ENCODE results near the gene P2RX4.

DNA sequence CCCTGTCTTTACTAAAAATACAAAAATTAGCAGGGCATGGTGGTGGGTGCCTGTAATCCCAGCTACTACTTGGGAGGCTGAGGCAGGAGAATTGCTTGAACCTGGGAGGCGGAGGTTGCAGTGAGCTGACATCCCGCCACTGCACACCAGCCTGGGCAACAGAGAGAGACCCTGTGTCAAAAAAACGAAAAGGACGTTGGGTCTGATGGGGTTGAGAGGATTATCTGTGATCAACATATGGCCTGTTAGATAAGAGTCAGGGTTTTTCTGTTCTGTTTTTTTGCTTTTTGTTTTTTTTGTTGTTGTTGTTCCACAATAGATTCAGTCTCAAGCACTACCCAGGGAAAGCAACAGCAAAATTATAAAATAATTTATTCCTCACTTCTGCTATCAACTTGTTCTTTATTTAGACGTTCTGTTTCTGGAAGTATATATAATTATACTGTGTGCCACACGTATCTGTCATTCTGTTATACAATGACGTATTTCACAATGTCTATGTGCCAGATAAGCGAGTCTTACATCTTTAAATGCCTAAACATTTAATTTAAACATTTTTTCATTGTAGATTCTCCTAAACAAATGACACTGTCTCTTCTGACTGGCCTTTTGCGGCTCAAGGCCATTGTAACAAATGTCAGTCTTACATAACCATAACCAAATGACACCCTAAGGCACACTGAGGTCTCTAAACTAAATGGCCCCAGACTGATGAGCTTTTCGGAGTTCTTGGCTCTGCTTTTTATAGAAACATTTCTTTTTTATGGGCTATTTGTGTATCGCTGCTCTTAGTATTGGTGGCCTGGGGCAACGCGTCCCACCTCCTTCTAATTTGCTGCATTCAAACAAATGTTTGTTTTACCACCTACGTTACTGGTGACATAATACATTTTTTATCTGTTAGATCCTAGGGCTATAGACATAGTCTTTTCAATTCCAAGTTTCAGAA lies 7.2 kb upstream of the P2RX4 start:
- TF ChIP-seq, protein P1, sequence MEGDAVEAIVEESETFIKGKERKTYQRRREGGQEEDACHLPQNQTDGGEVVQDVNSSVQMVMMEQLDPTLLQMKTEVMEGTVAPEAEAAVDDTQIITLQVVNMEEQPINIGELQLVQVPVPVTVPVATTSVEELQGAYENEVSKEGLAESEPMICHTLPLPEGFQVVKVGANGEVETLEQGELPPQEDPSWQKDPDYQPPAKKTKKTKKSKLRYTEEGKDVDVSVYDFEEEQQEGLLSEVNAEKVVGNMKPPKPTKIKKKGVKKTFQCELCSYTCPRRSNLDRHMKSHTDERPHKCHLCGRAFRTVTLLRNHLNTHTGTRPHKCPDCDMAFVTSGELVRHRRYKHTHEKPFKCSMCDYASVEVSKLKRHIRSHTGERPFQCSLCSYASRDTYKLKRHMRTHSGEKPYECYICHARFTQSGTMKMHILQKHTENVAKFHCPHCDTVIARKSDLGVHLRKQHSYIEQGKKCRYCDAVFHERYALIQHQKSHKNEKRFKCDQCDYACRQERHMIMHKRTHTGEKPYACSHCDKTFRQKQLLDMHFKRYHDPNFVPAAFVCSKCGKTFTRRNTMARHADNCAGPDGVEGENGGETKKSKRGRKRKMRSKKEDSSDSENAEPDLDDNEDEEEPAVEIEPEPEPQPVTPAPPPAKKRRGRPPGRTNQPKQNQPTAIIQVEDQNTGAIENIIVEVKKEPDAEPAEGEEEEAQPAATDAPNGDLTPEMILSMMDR (IDR thresholded peaks at IDR 0.05) = no peak
- TF ChIP-seq POLR2A (IDR thresholded peaks at IDR 0.05) = no peak

Measured in tibial nerve (tissue), 3 donors.